ENCODE data around the gene ZCCHC24.

GRCh38 chr10:79402951-79403350, 42.5 kb downstream of the ZCCHC24 start:
- no peak for TF ChIP-seq CTCF (conservative IDR thresholded peaks at IDR 0.05; ENCODE audit: low read length)
- TF ChIP-seq EZH2phosphoT487 (IDR thresholded peaks at IDR 0.05; ENCODE audit: borderline replicate concordance, low read depth, low read length), result no peak

All from OCI-LY7 (cell line).